Heart left ventricle (tissue), 13 donors: ENCODE measurements around the gene GRIN2B.

Source experiments
- CTCF ChIP-seq, 12 donors: fragments of 200-600 bp; sonication (generic) in 4 of 12; IDR thresholded peaks; one replicate each; pipeline versions ENCODE4 v1.5.0 to v1.8.0; 2018 to 2022; ENCODE audit warnings: antibody characterized with exemption in 12 of 12, mild to moderate bottlenecking in 5 of 12
- POLR2A ChIP-seq, 2 donors: fragments of 450-650 bp; IDR thresholded peaks; one replicate each; pipeline ENCODE4 v1.6.1; 2017; ENCODE audit warnings: antibody characterized with exemption in 2 of 2, mild to moderate bottlenecking in 2 of 2, moderate library complexity in 2 of 2
- donor health status: ischemic (EF 13 %, LVEDD 7.1; RV severe dilation, severe dysfunction).
- donor health status: DM: no; HTN: yes; CAD: no.
- donor health status: DM: no; HTN: no; CAD: no.
- donor health status: ischemic (EF 25% LVEDD 6.9; RV normal size, moderate dysfunction).
- donor health status: ischemic (EF 25% LVEDD 5.7; RV mildly dilated, moderate dysfunction).
- donor health status: ischemic (EF 35%, LVEDD 5.7; RV mildly dilated, moderate dysfunction).
- donor health status: nonischemic (EF 11% LVEDD 7.7; RV severe dilation, severe dysfunction).
- donor health status: DM: yes; HTN: yes; CAD: no.
- donor health status: PGD.
- donor health status: ischemic (EF 29% LVEDD 5.4; RV normal size, mild dysfunction).
- donor health status: nonischemic (EF 23%, LVEDD 6.1; RV moderate dilation, normal function).

DNA sequence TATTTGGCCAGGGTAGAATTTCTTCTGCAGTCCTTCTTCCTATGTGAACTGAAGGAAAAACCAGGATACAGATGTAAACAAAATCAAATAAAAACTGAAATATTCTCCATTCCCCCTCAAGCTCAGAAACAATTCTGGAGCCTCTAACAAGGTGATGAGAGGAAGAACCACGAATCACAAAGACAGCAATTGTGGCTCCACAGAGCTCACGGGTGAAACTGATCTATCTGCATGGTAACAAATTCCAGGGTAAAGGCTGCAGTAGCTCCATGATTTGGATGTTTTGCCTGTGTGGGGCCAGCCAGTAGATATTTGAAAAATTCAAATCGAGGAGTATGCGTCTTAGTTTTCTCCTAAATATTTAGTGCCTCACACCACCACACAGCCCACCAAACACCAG is 10.6 kb downstream of the GRIN2B start:
- TF ChIP-seq CTCF (IDR thresholded peaks at IDR 0.05) (no peak), POLR2A (IDR thresholded peaks at IDR 0.05) (no peak)
